GM12891 (cell line): Measurements from ENCODE around the gene ICAM4.

Experiments used
- DNase-seq: peaks from one replicate; pipeline ENCODE4 v3.0.0; 2011; ENCODE audit warnings: low spot score; ENCODE audit not compliant: insufficient read length
- FAIRE-seq: peaks from 2 replicates; lab custom pipeline; 2011; peaks lifted over from hg19 to GRCh38; lab: Jason Lieb, UNC
- PAX5 ChIP-seq: IDR thresholded peaks from 2 replicates; pipeline ENCODE4 v1.6.1; 2011; ENCODE audit warnings: low read length, moderate library complexity, mild to moderate bottlenecking; ENCODE audit not compliant: insufficient read depth, severe bottlenecking
- POLR2A ChIP-seq: IDR thresholded peaks from 2 replicates; pipeline ENCODE4 v1.6.1; 2011; ENCODE audit warnings: low read depth, low read length, control low read depth
- POLR2AphosphoS5 ChIP-seq: IDR thresholded peaks from 2 replicates; pipeline ENCODE4 v1.6.1; 2011; ENCODE audit warnings: low read depth, low read length, control low read depth
- POU2F2 ChIP-seq: IDR thresholded peaks from 2 replicates; pipeline ENCODE4 v1.6.1; 2011; ENCODE audit warnings: low read depth, mild to moderate bottlenecking, control low read depth, low read length, moderate library complexity
- SPI1 ChIP-seq: IDR thresholded peaks from 2 replicates; pipeline ENCODE4 v1.6.1; 2011; ENCODE audit warnings: low read depth, low read length, control low read depth
- TAF1 ChIP-seq: IDR thresholded peaks from 2 replicates; pipeline ENCODE4 v1.6.1; 2011; ENCODE audit warnings: low read depth, low read length, control low read depth

The ICAM4 gene

DNA sequence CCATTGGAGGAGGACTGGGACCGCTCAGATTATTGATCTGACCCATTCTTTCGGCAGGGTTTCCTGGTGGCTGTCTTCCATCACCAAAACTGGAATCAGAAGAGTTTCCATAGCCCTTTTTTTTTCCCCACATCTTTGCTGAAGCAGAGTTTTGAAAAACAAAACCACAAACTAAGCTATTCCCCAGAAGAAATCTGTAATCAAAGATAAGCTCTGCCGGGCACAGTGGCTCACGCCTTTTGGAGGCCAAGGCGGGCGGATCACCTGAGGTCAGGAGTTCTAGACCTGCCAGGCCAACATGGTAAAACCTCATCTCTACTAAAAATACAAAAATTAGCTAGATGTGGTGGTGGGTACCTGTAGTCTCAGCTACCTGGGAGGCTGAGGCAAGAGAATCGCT lies 20.0 kb upstream of the ICAM4 start:
- TF ChIP-seq POLR2A (no peak), POU2F2 (no peak), TAF1 (no peak), SPI1 (no peak), PAX5 (no peak), POLR2AphosphoS5 (no peak)

GRCh38 chr19:10268071-10268470 lies 18.7 kb upstream of the ICAM4 start:
- DNase-seq, result no peak
- no peak for FAIRE-seq
- TF ChIP-seq POU2F2 (no peak), POLR2A (no peak), TAF1 (no peak), PAX5 (no peak), POLR2AphosphoS5 (no peak), SPI1 (no peak)

More for the DNA sequence above, 20.0 kb upstream of the ICAM4 start:
- DNase-seq (no peak), FAIRE-seq (no peak)

DNA sequence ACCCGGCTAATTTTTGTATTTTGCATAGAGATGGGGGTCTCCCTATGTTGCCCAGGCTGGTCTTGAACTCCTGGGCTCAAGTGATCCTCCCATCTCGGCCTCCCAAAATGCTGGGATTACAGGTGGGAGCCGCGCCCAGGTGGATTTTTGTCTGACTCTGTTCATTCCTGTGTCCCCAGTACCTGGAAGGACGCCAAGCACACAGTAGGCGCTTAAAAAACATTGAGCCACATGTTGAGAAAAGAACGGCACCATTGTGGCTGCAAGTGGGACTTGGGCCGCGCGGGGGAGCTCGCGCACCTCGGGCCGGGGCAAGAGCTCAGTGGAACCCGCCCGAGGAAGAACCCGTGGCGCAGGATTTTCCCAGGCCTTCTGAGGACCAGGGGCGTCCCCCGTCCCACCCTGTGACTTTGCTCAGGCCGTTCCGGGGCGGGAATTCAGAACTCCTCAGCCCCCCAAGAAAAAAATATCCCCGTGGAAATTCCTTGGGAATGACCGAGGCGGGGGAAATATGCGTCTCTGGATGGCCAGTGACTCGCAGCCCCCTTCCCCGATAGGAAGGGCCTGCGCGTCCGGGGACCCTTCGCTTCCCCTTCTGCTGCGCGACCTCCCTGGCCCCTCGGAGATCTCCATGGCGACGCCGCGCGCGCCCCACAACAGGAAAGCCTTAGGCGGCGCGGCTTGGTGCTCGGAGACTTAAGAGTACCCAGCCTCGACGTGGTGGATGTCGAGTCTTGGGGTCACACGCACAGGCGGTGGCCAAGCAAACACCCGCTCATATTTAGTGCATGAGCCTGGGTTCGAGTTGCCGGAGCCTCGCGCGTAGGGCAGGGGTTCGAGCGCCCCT lies 17.2 kb upstream of the ICAM4 start:
- FAIRE-seq, result peak; percentile 57
- DNase-seq, result no peak
- TF ChIP-seq POU2F2 (no peak), POLR2A (no peak), PAX5 (no peak), POLR2AphosphoS5 (no peak), SPI1 (no peak), TAF1 (no peak)

DNA sequence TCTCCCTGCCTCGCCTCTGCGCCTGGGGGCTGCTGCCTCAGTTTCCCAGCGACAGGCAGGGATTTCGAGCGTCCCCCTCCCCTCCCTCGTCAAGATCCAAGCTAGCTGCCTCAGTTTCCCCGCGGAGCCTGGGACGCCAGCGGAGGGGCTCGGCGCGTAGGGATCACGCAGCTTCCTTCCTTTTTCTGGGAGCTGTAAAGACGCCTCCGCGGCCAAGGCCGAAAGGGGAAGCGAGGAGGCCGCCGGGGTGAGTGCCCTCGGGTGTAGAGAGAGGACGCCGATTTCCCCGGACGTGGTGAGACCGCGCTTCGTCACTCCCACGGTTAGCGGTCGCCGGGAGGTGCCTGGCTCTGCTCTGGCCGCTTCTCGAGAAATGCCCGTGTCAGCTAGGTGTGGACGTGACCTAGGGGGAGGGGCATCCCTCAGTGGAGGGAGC lies 16.6 kb upstream of the ICAM4 start:
- TF ChIP-seq POLR2A, result no peak
- TF ChIP-seq PAX5, result no peak
- TF ChIP-seq SPI1, result peak; percentile 86
- TF ChIP-seq POU2F2, result no peak; the same call in 1 of the 2 replicates
- TF ChIP-seq TAF1, result peak; percentile 40; the same call in 1 of the 2 replicates
- no peak for TF ChIP-seq POLR2AphosphoS5
- peak; percentile 68 for FAIRE-seq
- DNase-seq, result no peak

GRCh38 chr19:10270616-10271394 lies 15.9 kb upstream of the ICAM4 start, which contains the start of gene ICAM1:
Gene ICAM1, plus strand, starts transcription at chr19:10271120. Its CDS starts 40 bp downstream, at chr19:10271160.
- TF ChIP-seq POLR2A (peak; percentile 97), TAF1 (peak; percentile 80), POLR2AphosphoS5 (peak; percentile 94), PAX5 (peak; percentile 65), POU2F2 (peak; percentile 84), SPI1 (no peak)
- no peak for DNase-seq
- peak; percentile 85 for FAIRE-seq

DNA sequence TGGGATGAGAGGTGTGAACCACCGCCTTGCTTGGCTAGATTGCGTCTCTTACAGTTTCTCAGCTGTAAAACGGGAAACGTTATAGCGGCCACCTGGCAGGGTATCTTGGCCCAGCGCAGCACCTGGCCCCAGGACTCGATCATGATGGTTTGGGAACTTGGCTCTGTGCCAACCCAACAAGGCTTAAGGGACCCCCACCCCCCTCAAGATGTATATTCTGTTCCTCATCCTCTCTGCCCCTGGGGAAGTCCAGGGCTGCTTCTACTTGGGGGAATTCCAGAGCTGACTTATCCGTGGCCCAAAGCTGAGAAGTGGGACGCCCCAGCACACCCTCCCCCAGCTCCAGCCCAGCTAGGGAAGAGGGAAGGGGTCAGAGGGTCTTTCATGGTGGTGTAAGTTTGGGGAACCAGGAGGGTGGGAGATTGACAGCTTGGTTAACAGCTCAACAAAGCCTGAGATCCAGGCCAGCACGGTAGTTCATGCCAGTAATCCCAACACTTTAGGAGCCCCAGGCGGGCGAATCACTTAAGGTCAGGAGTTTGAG lies 15.1 kb upstream of the ICAM4 start:
- FAIRE-seq (peak; percentile 75), DNase-seq (no peak)
- peak; percentile 68 for TF ChIP-seq SPI1
- peak; percentile 38; the same call in 1 of the 2 replicates for TF ChIP-seq POLR2A
- TF ChIP-seq POU2F2, result peak; percentile 53; the same call in 1 of the 2 replicates
- TF ChIP-seq TAF1, result no peak; the same call in 1 of the 2 replicates

DNA sequence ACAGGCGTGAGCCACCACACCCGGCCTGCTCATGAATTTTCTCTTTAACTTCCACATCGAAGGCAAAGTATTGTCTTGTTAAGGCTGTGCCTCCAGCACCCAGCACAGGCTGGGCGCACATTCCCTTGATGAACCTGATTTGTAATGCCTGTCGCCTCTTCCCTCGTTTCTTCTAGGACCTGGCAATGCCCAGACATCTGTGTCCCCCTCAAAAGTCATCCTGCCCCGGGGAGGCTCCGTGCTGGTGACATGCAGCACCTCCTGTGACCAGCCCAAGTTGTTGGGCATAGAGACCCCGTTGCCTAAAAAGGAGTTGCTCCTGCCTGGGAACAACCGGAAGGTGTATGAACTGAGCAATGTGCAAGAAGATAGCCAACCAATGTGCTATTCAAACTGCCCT lies 12.2 kb upstream of the ICAM4 start:
- FAIRE-seq (no peak), DNase-seq (no peak)
- no peak for TF ChIP-seq TAF1
- peak; percentile 44; the same call in 1 of the 2 replicates for TF ChIP-seq POLR2AphosphoS5
- TF ChIP-seq POLR2A, result no peak
- no peak for TF ChIP-seq PAX5
- no peak for TF ChIP-seq POU2F2

- DNase-seq, result no peak
- TF ChIP-seq POLR2A (no peak), POLR2AphosphoS5 (no peak), SPI1 (no peak), TAF1 (no peak), PAX5 (no peak), POU2F2 (no peak)
- FAIRE-seq, result no peak
Observed at GRCh38 chr19:10277795-10278589, 8.8 kb upstream of the ICAM4 start.
